NT2/D1 (cell line): Measurements from ENCODE around the gene SLC12A5.

Experiments
- DNase-seq: peaks from one replicate; pipeline ENCODE4 v3.0.0-alpha.2; 2011; ENCODE audit warnings: low read depth, low spot score
- H3K27me3 ChIP-seq: 2 replicates; pipeline ENCODE4 v1.6.0; 2011; ENCODE audit warnings: mild to moderate bottlenecking; ENCODE audit not compliant: insufficient read length, insufficient read depth
- H3K36me3 ChIP-seq: 2 replicates; pipeline ENCODE4 v1.6.1; 2011; ENCODE audit warnings: mild to moderate bottlenecking, low read length, mixed read lengths; ENCODE audit not compliant: insufficient read depth, insufficient read length
- H3K4me1 ChIP-seq: 2 replicates; pipeline ENCODE4 v1.5.1; 2011; ENCODE audit not compliant: insufficient read depth, insufficient read length
- H3K4me3 ChIP-seq: 2 replicates; pipeline ENCODE4 v1.5.1; 2011; ENCODE audit warnings: low read depth; ENCODE audit not compliant: insufficient read length
- H3K9ac ChIP-seq: 2 replicates; pipeline ENCODE4 v1.6.0; 2011; ENCODE audit warnings: low read depth; ENCODE audit not compliant: insufficient read length
- H3K9me3 ChIP-seq: 2 replicates; pipeline ENCODE4 v1.5.1; 2011; ENCODE audit warnings: mild to moderate bottlenecking, low read length; ENCODE audit not compliant: insufficient read depth
- SUZ12 ChIP-seq: IDR thresholded peaks from 2 replicates; pipeline ENCODE4 v1.6.1; 2011; ENCODE audit not compliant: insufficient read length, insufficient read depth; ENCODE audit errors: extremely low read depth
- YY1 ChIP-seq: IDR thresholded peaks from 2 replicates; pipeline ENCODE4 v1.6.1; 2011; ENCODE audit not compliant: insufficient read length, insufficient read depth
- ZNF274 ChIP-seq: IDR thresholded peaks from 2 replicates; pipeline ENCODE4 v1.6.1; 2011; ENCODE audit warnings: mild to moderate bottlenecking, low read depth, low read length

The SLC12A5 gene

DNA sequence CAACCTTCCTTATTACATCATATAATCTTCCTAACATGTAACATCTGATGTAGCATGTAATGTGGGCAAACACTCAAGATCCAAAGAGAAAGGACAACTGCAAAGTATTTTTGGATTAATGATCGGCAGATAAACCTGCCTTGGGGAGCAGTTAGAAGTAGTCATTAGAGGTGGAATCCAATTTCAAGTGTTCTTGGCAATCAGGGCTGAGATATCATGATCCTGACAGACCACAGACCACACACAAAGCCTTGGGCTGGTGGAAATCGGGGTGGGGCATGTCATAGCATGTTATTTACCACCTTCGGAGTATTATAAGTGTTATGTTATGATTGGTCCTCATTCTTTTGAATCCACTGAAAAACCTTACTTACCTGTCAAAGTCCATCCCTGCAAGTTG lies 44.4 kb downstream of the SLC12A5 start:
- H3K4me3 ChIP-seq: no peak overlapping the region
- H3K36me3 ChIP-seq: peaks cover 65% of the 10 kb centered on the region
- no peak overlapping the region for H3K9ac ChIP-seq
- H3K4me1 ChIP-seq: peaks cover 3% of the 10 kb centered on the region
- no peak for DNase-seq
- H3K27me3 ChIP-seq: no peaks in the 10 kb centered on the region
- TF ChIP-seq YY1: no peak
- TF ChIP-seq ZNF274: no peak
- TF ChIP-seq SUZ12: no peak
- H3K9me3 ChIP-seq: no peaks in the 10 kb centered on the region

DNA sequence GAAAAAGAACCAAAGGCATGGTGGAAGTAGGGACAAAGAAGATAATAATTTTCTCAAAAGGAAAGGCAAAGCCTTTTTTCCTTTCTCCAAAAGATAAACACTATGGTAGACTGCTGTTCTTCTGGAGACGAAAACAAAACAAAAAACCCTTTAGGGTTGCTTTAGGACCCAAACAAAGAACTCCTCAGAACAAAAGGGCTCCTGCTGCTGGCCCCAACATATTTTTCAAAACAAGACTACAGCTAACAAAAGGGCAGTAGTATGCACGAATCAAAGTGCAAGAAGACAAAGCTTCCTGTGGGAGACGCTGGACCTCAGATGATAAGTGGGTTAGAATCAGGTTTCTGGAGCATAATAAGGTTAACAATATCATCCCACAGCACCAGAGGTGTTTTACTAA lies 45.0 kb downstream of the SLC12A5 start:
- Histone ChIP-seq H3K4me3 (no peak overlapping the region), H3K36me3 (peaks cover 65% of the 10 kb centered on the region)

DNA sequence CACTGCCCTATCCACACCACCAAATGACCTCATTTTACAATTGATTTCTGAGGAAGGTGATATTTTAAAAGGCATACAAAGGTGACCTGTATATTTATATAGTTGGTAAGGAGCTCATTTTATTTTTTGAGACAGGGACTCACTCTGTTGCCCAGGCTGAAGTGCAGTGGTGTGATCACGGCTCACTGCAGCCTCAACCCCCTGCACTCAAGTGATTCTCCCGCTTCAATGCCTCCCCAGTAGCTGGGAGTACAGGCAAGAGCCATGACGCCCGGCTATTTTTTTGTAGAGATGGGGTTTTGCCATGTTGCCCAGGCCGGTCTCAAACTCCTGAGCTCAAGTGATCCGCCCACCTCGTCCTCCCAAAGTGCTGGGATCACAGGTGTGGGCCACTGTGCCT lies 47.8 kb downstream of the SLC12A5 start:
- Histone ChIP-seq H3K27me3 (no peaks in the 10 kb centered on the region), H3K4me1 (no peaks in the 10 kb centered on the region), H3K36me3 (peaks cover 60% of the 10 kb centered on the region), H3K9me3 (no peaks in the 10 kb centered on the region), H3K4me3 (no peak overlapping the region), H3K9ac (no peak overlapping the region)
- no peak for TF ChIP-seq YY1
- no peak for TF ChIP-seq SUZ12
- no peak for TF ChIP-seq ZNF274
- DNase-seq: no peak

More for the DNA sequence above, 45.0 kb downstream of the SLC12A5 start:
- Histone ChIP-seq H3K9me3 (no peaks in the 10 kb centered on the region), H3K27me3 (no peaks in the 10 kb centered on the region), H3K4me1 (peaks cover 3% of the 10 kb centered on the region), H3K9ac (no peak overlapping the region)
- DNase-seq: no peak
- no peak for TF ChIP-seq SUZ12
- no peak for TF ChIP-seq YY1
- TF ChIP-seq ZNF274: no peak

GRCh38 chr20:46077642-46078305 lies 48.8 kb downstream of the SLC12A5 start:
- no peaks in the 10 kb centered on the region for H3K9me3 ChIP-seq
- DNase-seq: no peak
- H3K4me1 ChIP-seq: no peaks in the 10 kb centered on the region
- peaks cover 60% of the 10 kb centered on the region for H3K36me3 ChIP-seq
- TF ChIP-seq ZNF274 (no peak), SUZ12 (no peak), YY1 (no peak)
- no peak overlapping the region for H3K9ac ChIP-seq
- no peak overlapping the region for H3K4me3 ChIP-seq
- H3K27me3 ChIP-seq: no peaks in the 10 kb centered on the region

- H3K4me1 ChIP-seq: no peaks in the 10 kb centered on the region
- H3K9ac ChIP-seq: no peak overlapping the region
- no peak for DNase-seq
- H3K27me3 ChIP-seq: no peaks in the 10 kb centered on the region
- H3K4me3 ChIP-seq: no peak overlapping the region
- no peaks in the 10 kb centered on the region for H3K9me3 ChIP-seq
- peaks cover 54% of the 10 kb centered on the region for H3K36me3 ChIP-seq
- TF ChIP-seq SUZ12 (no peak), ZNF274 (no peak), YY1 (no peak)
Observed at GRCh38 chr20:46078954-46079353, 49.9 kb downstream of the SLC12A5 start.

GRCh38 chr20:46081074-46081473 lies 52.1 kb downstream of the SLC12A5 start:
- Histone ChIP-seq H3K9me3 (no peaks in the 10 kb centered on the region), H3K36me3 (peaks cover 36% of the 10 kb centered on the region), H3K27me3 (no peaks in the 10 kb centered on the region), H3K4me3 (no peak overlapping the region), H3K4me1 (no peaks in the 10 kb centered on the region), H3K9ac (no peak overlapping the region)
- no peak for DNase-seq
- TF ChIP-seq YY1: no peak
- TF ChIP-seq ZNF274: no peak
- no peak for TF ChIP-seq SUZ12

DNA sequence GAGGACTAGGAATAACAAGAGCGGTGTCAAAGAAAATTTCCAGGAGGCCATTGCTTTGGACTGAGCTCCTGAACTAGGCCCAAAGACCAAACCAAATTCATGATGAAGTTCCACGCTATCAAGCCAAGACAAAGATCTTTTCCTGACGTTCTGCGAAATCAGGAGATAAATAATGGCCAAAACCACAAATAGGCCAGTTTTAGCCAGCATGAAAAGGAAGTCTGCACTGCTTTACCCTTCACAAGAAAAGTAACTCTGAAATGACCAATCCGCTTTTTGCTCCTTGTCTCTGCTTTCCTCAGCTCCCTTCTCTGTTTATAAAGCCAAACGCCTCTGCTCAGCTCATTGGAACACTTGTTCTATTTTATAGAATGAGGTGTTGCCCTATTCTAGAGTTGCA lies 54.1 kb downstream of the SLC12A5 start:
- TF ChIP-seq ZNF274: no peak
- no peak for TF ChIP-seq YY1
- no peak for TF ChIP-seq SUZ12
- H3K9ac ChIP-seq: no peak overlapping the region
- H3K4me3 ChIP-seq: no peak overlapping the region
- no peaks in the 10 kb centered on the region for H3K4me1 ChIP-seq
- no peaks in the 10 kb centered on the region for H3K9me3 ChIP-seq
- peaks cover 18% of the 10 kb centered on the region for H3K36me3 ChIP-seq
- H3K27me3 ChIP-seq: no peaks in the 10 kb centered on the region
- no peak for DNase-seq
